H9 (cell line): Measurements from ENCODE around the gene IGIP. TPM values are rescaled to one million over a fixed set of nuclear protein-coding genes. Genes with fewer than 3 reads are reported as not detected.

Experiments used
- DNase-seq: peaks from one replicate; pipeline ENCODE4 v3.0.0-alpha.2; 2017
- H2AFZ ChIP-seq: one replicate; pipeline ENCODE4 v1.6.1; 2013; ENCODE audit warnings: mild to moderate bottlenecking, low read length, control low read depth, moderate library complexity
- H2AK5ac ChIP-seq: 2 replicates; pipeline ENCODE4 v1.6.1; 2013; ENCODE audit warnings: low read length, control low read depth, mixed read lengths; ENCODE audit not compliant: insufficient read length
- H2BK120ac ChIP-seq: one replicate; pipeline ENCODE4 v1.6.1; 2013; ENCODE audit warnings: low read depth, mild to moderate bottlenecking, low read length, control low read depth, inconsistent platforms; ENCODE audit not compliant: poor library complexity, severe bottlenecking
- H2BK12ac ChIP-seq: 2 replicates; pipeline ENCODE4 v1.6.1; 2013; ENCODE audit warnings: low read length, control low read depth, mixed read lengths, low read depth; ENCODE audit not compliant: insufficient read length
- H2BK15ac ChIP-seq: 2 replicates; pipeline ENCODE4 v1.6.1; 2013; ENCODE audit warnings: low read depth, low read length, control low read depth
- H2BK20ac ChIP-seq: one replicate; pipeline ENCODE4 v1.6.1; 2013; ENCODE audit warnings: low read depth, mild to moderate bottlenecking, low read length, control low read depth, inconsistent platforms; ENCODE audit not compliant: poor library complexity, severe bottlenecking
- H2BK5ac ChIP-seq: 2 replicates; pipeline ENCODE4 v1.6.1; 2013; ENCODE audit warnings: low read length, control low read depth, mixed read lengths; ENCODE audit not compliant: insufficient read length
- H3K14ac ChIP-seq: 2 replicates; pipeline ENCODE4 v1.6.1; 2013; ENCODE audit warnings: low read length, control low read depth; ENCODE audit not compliant: insufficient read depth
- H3K18ac ChIP-seq: 2 replicates; pipeline ENCODE4 v1.6.1; 2013; ENCODE audit warnings: low read depth, mild to moderate bottlenecking, mixed read lengths, low read length, control low read depth; ENCODE audit not compliant: insufficient read length
- H3K23ac ChIP-seq: 2 replicates; pipeline ENCODE4 v1.6.1; 2013; ENCODE audit warnings: low read length, control low read depth, mixed read lengths, low read depth; ENCODE audit not compliant: insufficient read length
- H3K23me2 ChIP-seq: 2 replicates; pipeline ENCODE4 v1.6.1; 2013; ENCODE audit warnings: low read depth, mild to moderate bottlenecking, mixed read lengths, low read length, control low read depth; ENCODE audit not compliant: insufficient read length, poor library complexity, severe bottlenecking
- H3K27ac ChIP-seq: 2 replicates; pipeline ENCODE4 v1.5.1; 2013; ENCODE audit warnings: low read length, control low read depth, mixed read lengths, low read depth; ENCODE audit not compliant: insufficient read length
- H3K27me3 ChIP-seq: 2 replicates; pipeline ENCODE4 v1.6.1; 2013; ENCODE audit warnings: low read length, control low read depth, inconsistent platforms; ENCODE audit not compliant: insufficient read depth
- H3K4ac ChIP-seq: 2 replicates; pipeline ENCODE4 v1.6.1; 2013; ENCODE audit warnings: low read depth, mild to moderate bottlenecking, control low read depth, inconsistent platforms, low read length, moderate library complexity
- H3K4me1 ChIP-seq: 2 replicates; pipeline ENCODE4 v1.6.1; 2013; ENCODE audit warnings: low read length, control low read depth, inconsistent platforms; ENCODE audit not compliant: insufficient read depth
- H3K4me2 ChIP-seq: 2 replicates; pipeline ENCODE4 v1.6.1; 2013; ENCODE audit warnings: low read length, control low read depth, mixed read lengths; ENCODE audit not compliant: insufficient read length, insufficient read depth
- H3K56ac ChIP-seq: 2 replicates; pipeline ENCODE4 v1.6.1; 2013; ENCODE audit warnings: low read depth, mild to moderate bottlenecking, mixed read lengths, low read length, control low read depth; ENCODE audit not compliant: insufficient read length
- H3K79me1 ChIP-seq: 2 replicates; pipeline ENCODE4 v1.6.1; 2013; ENCODE audit warnings: low read depth, mild to moderate bottlenecking, moderate library complexity, low read length, control low read depth, inconsistent platforms; ENCODE audit not compliant: insufficient read depth, poor library complexity, severe bottlenecking
- H3K79me2 ChIP-seq: 2 replicates; pipeline ENCODE4 v1.6.1; 2013; ENCODE audit warnings: low read length, control low read depth, inconsistent platforms; ENCODE audit not compliant: insufficient read depth
- H3K9ac ChIP-seq: 2 replicates; pipeline ENCODE4 v1.6.1; 2013; ENCODE audit warnings: low read length, control low read depth, mixed read lengths; ENCODE audit not compliant: insufficient read length; ENCODE audit errors: extremely low read depth
- H3K9me3 ChIP-seq: one replicate; pipeline ENCODE4 v1.6.1; 2013; ENCODE audit warnings: low read depth, low read length, inconsistent platforms; ENCODE audit not compliant: control insufficient read depth
- H3T11ph ChIP-seq: one replicate; pipeline ENCODE4 v1.6.1; 2013; ENCODE audit warnings: mild to moderate bottlenecking, low read length, control low read depth, inconsistent platforms
- H4K20me1 ChIP-seq: one replicate; pipeline ENCODE4 v1.6.1; 2013; ENCODE audit not compliant: control insufficient read depth, insufficient read length, insufficient read depth
- H4K5ac ChIP-seq: 2 replicates; pipeline ENCODE4 v1.6.1; 2013; ENCODE audit warnings: low read depth, mild to moderate bottlenecking, mixed read lengths, low read length, control low read depth; ENCODE audit not compliant: insufficient read length
- H4K8ac ChIP-seq: replicated peaks from 2 replicates; pipeline ENCODE4 v1.6.1; 2013; ENCODE audit warnings: low read length, control low read depth, mixed read lengths, low read depth; ENCODE audit not compliant: insufficient read length
- H4K91ac ChIP-seq: 2 replicates; pipeline ENCODE4 v1.6.1; 2013; ENCODE audit warnings: low read depth, mild to moderate bottlenecking, moderate library complexity, mixed read lengths, low read length, control low read depth; ENCODE audit not compliant: insufficient read length
- H3K27ac Mint-ChIP-seq, 3 experiments: 2 replicates in 2 of 3; 3 replicates in 1 of 3; pipeline ENCODE4 v1.8.0; 2020 to 2021; ENCODE audit warnings: mixed read lengths in 3 of 3, mild to moderate bottlenecking in 1 of 3, moderate library complexity in 1 of 3
- H3K27me3 Mint-ChIP-seq: 2 replicates; pipeline ENCODE4 v1.8.0; 2021; ENCODE audit warnings: low read depth, mild to moderate bottlenecking, moderate library complexity, mixed read lengths
- H3K36me3 Mint-ChIP-seq, 3 experiments: 2 replicates in 2 of 3; 3 replicates in 1 of 3; pipeline ENCODE4 v1.8.0; 2020 to 2021; ENCODE audit warnings: low read depth in 3 of 3, mixed read lengths in 3 of 3; ENCODE audit not compliant: insufficient read depth in 1 of 3
- H3K4me1 Mint-ChIP-seq, 2 experiments: 2 replicates each; pipeline ENCODE4 v1.8.0; 2020; ENCODE audit warnings: mixed read lengths in 2 of 2
- H3K4me3 Mint-ChIP-seq, 2 experiments: 2 replicates in 1 of 2; 3 replicates in 1 of 2; pipeline ENCODE4 v1.8.0; 2020 to 2021; ENCODE audit warnings: mild to moderate bottlenecking in 2 of 2, mixed read lengths in 2 of 2, moderate library complexity in 1 of 2
- H3K9me3 Mint-ChIP-seq, 2 experiments: 2 replicates in 1 of 2; 3 replicates in 1 of 2; pipeline ENCODE4 v1.8.0; 2020; ENCODE audit warnings: mild to moderate bottlenecking in 2 of 2, mixed read lengths in 2 of 2, moderate library complexity in 1 of 2
- WGBS: extraction: QIAGEN DNeasy Blood & Tissue Kit; methylation state at CpG from one replicate; pipeline ENCODE4 v1.1.7; 2013; ENCODE audit warnings: missing lambda C conversion rate, low lambda C conversion rate, mixed read lengths; ENCODE audit not compliant: insufficient read length; ENCODE audit errors: extremely low coverage; 5-methylcytosine and 5-hydroxymethylcytosine counted together
- total RNA-seq: library from RNA; stranded (reverse); gene quantifications from 2 replicates; pipeline ENCODE4 v1.2.1, GENCODE V29; 2021
- TF ChIP-seq, protein P1 (sequence below): fragments of 200-600 bp; sonication (generic); conservative IDR thresholded peaks from 3 replicates; pipeline ENCODE4 v1.8.0; 2021; ENCODE audit warnings: antibody characterized with exemption, mild to moderate bottlenecking

Gene IGIP
- total RNA-seq, 1 experiment from 2014 or later, result 0.52 TPM

DNA sequence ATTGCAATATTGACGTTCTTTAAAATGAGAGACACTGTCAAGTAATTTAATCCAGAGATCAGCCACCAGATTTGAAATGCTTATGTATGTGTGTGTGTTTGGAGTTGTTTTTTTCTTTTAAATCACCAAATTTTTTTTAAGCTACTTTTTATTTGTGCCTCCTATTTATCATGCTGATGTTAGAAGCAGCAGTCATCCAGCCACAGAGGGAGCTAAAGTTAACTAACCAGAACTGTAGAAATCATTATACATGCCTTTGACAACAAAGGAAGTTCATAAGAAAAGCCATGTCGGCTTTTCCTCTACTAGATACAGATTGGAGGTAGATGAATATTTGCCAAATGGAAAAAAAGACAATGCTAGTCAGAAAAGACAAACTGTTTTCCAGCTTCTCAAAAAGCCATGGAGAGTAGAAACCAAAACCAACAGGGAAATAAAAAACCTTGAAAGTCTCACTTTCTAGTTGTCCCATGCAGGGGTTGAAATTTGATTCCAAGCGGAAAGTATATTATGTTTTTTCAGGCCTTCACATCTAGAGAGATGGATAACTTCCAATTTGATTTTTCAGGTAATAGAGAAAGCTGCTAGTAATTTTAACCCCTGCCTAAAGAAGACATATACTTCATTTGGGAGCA, 7.3 kb upstream of the IGIP start:
- Histone ChIP-seq H2BK5ac (no peak overlapping the region), H3K79me1 (no peaks in the 10 kb centered on the region), H4K5ac (no peak overlapping the region), H3T11ph (no peak overlapping the region), H3K79me2 (no peaks in the 10 kb centered on the region), H3K18ac (no peak overlapping the region), H2BK12ac (no peak overlapping the region), H3K4me1 (no peaks in the 10 kb centered on the region; the same call in 1 of the 2 replicates), H3K27me3 (no peaks in the 10 kb centered on the region; the same call in 1 of the 2 replicates), H4K8ac (no peak overlapping the region), H2BK15ac (no peak overlapping the region), H3K56ac (no peak overlapping the region), H3K4me2 (no peak overlapping the region), H4K20me1 (no peaks in the 10 kb centered on the region), H3K9me3 (no peaks in the 10 kb centered on the region), H4K91ac (no peak overlapping the region), H2BK20ac (no peak overlapping the region), H2AFZ (no peak overlapping the region), H3K23me2 (peaks cover 11% of the 10 kb centered on the region), H2AK5ac (no peak overlapping the region), H3K27ac (no peak overlapping the region), H2BK120ac (no peak overlapping the region), H3K4ac (no peak overlapping the region), H3K14ac (no peak overlapping the region), H3K9ac (no peak overlapping the region), H3K23ac (no peak overlapping the region)
- peaks cover 26% of the 10 kb centered on the region for H3K27me3 Mint-ChIP-seq
- H3K36me3 Mint-ChIP-seq, result no peaks in the 10 kb centered on the region
- H3K4me1 Mint-ChIP-seq, result peaks cover 21 to 22% of the 10 kb centered on the region in 2 experiments
- no peak overlapping the region for H3K4me3 Mint-ChIP-seq
- WGBS, result no CpG with 5 or more reads among the region's 3 CpGs
- no peak for DNase-seq
- H3K27ac Mint-ChIP-seq, result no peak overlapping the region
- H3K9me3 Mint-ChIP-seq, result no peaks in the 10 kb centered on the region
- TF ChIP-seq, protein P1, sequence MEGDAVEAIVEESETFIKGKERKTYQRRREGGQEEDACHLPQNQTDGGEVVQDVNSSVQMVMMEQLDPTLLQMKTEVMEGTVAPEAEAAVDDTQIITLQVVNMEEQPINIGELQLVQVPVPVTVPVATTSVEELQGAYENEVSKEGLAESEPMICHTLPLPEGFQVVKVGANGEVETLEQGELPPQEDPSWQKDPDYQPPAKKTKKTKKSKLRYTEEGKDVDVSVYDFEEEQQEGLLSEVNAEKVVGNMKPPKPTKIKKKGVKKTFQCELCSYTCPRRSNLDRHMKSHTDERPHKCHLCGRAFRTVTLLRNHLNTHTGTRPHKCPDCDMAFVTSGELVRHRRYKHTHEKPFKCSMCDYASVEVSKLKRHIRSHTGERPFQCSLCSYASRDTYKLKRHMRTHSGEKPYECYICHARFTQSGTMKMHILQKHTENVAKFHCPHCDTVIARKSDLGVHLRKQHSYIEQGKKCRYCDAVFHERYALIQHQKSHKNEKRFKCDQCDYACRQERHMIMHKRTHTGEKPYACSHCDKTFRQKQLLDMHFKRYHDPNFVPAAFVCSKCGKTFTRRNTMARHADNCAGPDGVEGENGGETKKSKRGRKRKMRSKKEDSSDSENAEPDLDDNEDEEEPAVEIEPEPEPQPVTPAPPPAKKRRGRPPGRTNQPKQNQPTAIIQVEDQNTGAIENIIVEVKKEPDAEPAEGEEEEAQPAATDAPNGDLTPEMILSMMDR, result no peak
